GM19240 (cell line): Measurements from ENCODE around the gene DEFB121.

Source experiments
- DNase-seq: peaks from one replicate; pipeline ENCODE4 v3.0.0; 2011; ENCODE audit warnings: low spot score; ENCODE audit not compliant: insufficient read length

The DEFB121 gene

GRCh38 chr20:31363295-31363694 lies 42.7 kb downstream of the DEFB121 start:
- no peak for DNase-seq

GRCh38 chr20:31355981-31356380 lies 50.0 kb downstream of the DEFB121 start:
- DNase-seq: no peak
